Activated CD8-positive, alpha-beta memory T cell treated with anti-CD3 and anti-CD28 coated beads, Interleukin-2, amount 10 ng/mL, durations not matched to agents 7 days and 5 days (primary cell): ENCODE results near the gene ABCC10. TPM values are rescaled to one million over a fixed set of nuclear protein-coding genes. Genes with fewer than 3 reads are reported as not detected.
"Not testable (repeated sequence)": the region's sequence is repeated elsewhere in the genome, so short reads cannot be mapped to it uniquely, and the experiment has no call there.

Experiments
- ATAC-seq: fragments of 150-1000 bp; cut with Tn5 transposase; one replicate; pipeline ENCODE4 v1.10.0; 2021; ENCODE audit warnings: moderate library complexity
- CTCF ChIA-PET: fragments of 350-600 bp; sonication (Branson Sonifier 250); formaldehyde crosslinking; loops from one replicate; lab custom pipeline; 2021; ENCODE audit warnings: antibody characterized with exemption; lab: Charles Lee
- DNase-seq: peaks from one replicate; pipeline ENCODE4 v3.0.0-alpha.2; 2020
- H3K27ac Mint-ChIP-seq: one replicate; pipeline ENCODE4 v1.8.0; 2021; ENCODE audit warnings: mild to moderate bottlenecking, mixed read lengths
- H3K27me3 Mint-ChIP-seq: one replicate; pipeline ENCODE4 v1.8.0; 2021; ENCODE audit warnings: mixed read lengths
- H3K36me3 Mint-ChIP-seq: one replicate; pipeline ENCODE4 v1.8.0; 2021; ENCODE audit warnings: mild to moderate bottlenecking, mixed read lengths
- H3K4me1 Mint-ChIP-seq: one replicate; pipeline ENCODE4 v1.8.0; 2021; ENCODE audit warnings: mixed read lengths
- H3K4me3 Mint-ChIP-seq: one replicate; pipeline ENCODE4 v1.8.0; 2021; ENCODE audit warnings: mild to moderate bottlenecking, moderate library complexity, mixed read lengths
- H3K9me3 Mint-ChIP-seq: one replicate; pipeline ENCODE4 v1.8.0; 2022; ENCODE audit warnings: low read depth, mixed read lengths
- total RNA-seq, 2 experiments: library from RNA; stranded (reverse); gene quantifications; one replicate each; pipeline ENCODE4 v1.2.3, GENCODE V29; 2021

ABCC10 gene
- 10 to 100 TPM; 52.0 to 59.6 TPM for total RNA-seq

- Mint-ChIP-seq H3K27me3 (no peaks in the 10 kb centered on the region), H3K36me3 (peaks cover 2% of the 10 kb centered on the region), H3K9me3 (no peaks in the 10 kb centered on the region), H3K27ac (peak within 1 kb of the TSS; percentile 96), H3K4me3 (peak within 1 kb of the TSS; percentile 96), H3K4me1 (peaks cover 22% of the 10 kb centered on the region)
- peak; percentile 98 for ATAC-seq
- peak; percentile 98 for DNase-seq
- CTCF ChIA-PET, result interaction anchor here (0.8 to 2.0 kb wide), 9 partner anchors 16 to 173 kb away, joined by 3 to 8 read pairs (median 4); partner anchors contain the start of genes DLK2 and ZNF318
Measured at GRCh38 chr6:43427406-43428111, at the start of gene ABCC10. Gene ABCC10, plus strand, starts transcription at chr6:43427541. Its CDS starts 438 bp downstream, at chr6:43427979.

GRCh38 chr6:43377710-43378229 lies 49.6 kb upstream of the ABCC10 start:
- CTCF ChIA-PET, result interaction anchor here (1.0 to 1.8 kb wide), 4 partner anchors 8 to 128 kb away, joined by 3 to 6 read pairs (median 5); partner anchors contain the start of gene ZNF318
- ATAC-seq, result no peak
- H3K36me3 Mint-ChIP-seq, result peaks cover 7% of the 10 kb centered on the region

GRCh38 chr6:43378631-43379030 lies 48.7 kb upstream of the ABCC10 start:
- Mint-ChIP-seq H3K27ac (no peak overlapping the region), H3K9me3 (peaks cover 2% of the 10 kb centered on the region), H3K4me1 (peaks cover 29% of the 10 kb centered on the region), H3K27me3 (peaks cover 20% of the 10 kb centered on the region), H3K36me3 (peaks cover 9% of the 10 kb centered on the region), H3K4me3 (no peak overlapping the region)
- DNase-seq (no peak), ATAC-seq (no peak)
- CTCF ChIA-PET, result interaction anchor here (1.1 to 1.5 kb wide), 2 partner anchors 8 to 9 kb away, joined by 5 to 6 read pairs; partner anchors contain the start of gene ZNF318

More at GRCh38 chr6:43377710-43378229, 49.6 kb upstream of the ABCC10 start:
- DNase-seq, result no peak
- H3K9me3 Mint-ChIP-seq, result no peaks in the 10 kb centered on the region
- peaks cover 20% of the 10 kb centered on the region for H3K27me3 Mint-ChIP-seq
- H3K27ac Mint-ChIP-seq, result no peak overlapping the region
- H3K4me1 Mint-ChIP-seq, result peaks cover 20% of the 10 kb centered on the region
- no peak overlapping the region for H3K4me3 Mint-ChIP-seq

- H3K27ac Mint-ChIP-seq, DNase-seq, ATAC-seq, H3K9me3 Mint-ChIP-seq, H3K4me3 Mint-ChIP-seq: not testable (repeated sequence)
- peaks cover 13% of the 10 kb centered on the region for H3K36me3 Mint-ChIP-seq
- H3K27me3 Mint-ChIP-seq, result peaks cover 18% of the 10 kb centered on the region
- peaks cover 42% of the 10 kb centered on the region for H3K4me1 Mint-ChIP-seq
- CTCF ChIA-PET, result interaction anchor here (5.6 kb wide), 1 partner anchor 11 kb away, joined by 49 read pairs; the partner anchor contains the start of gene ZNF318
Measured at GRCh38 chr6:43380858-43381257, 46.5 kb upstream of the ABCC10 start.

- Mint-ChIP-seq H3K4me3 (peak overlapping the region; percentile 40), H3K27me3 (peaks cover 27% of the 10 kb centered on the region), H3K36me3 (peaks cover 13% of the 10 kb centered on the region), H3K9me3 (peaks cover 2% of the 10 kb centered on the region), H3K27ac (peak overlapping the region; percentile 90), H3K4me1 (peaks cover 40% of the 10 kb centered on the region)
- DNase-seq, result no peak
- ATAC-seq, result no peak
- CTCF ChIA-PET, result interaction anchor here (0.6 to 5.6 kb wide), 8 partner anchors 12 to 154 kb away, joined by 3 to 49 read pairs (median 10); partner anchors contain the start of genes CRIP3, DNPH1 and ZNF318
Measured at GRCh38 chr6:43383021-43383667, 44.2 kb upstream of the ABCC10 start.

- CTCF ChIA-PET, result interaction anchor here (0.9 to 1.7 kb wide), 12 partner anchors 8 to 122 kb away, joined by 3 to 7 read pairs (median 5); partner anchors contain the start of genes ABCC10, CRIP3 and ZNF318
- peaks cover 42% of the 10 kb centered on the region for H3K27me3 Mint-ChIP-seq
- DNase-seq (no peak), ATAC-seq (no peak)
- H3K4me1 Mint-ChIP-seq, result peaks cover 53% of the 10 kb centered on the region
- no peak overlapping the region for H3K4me3 Mint-ChIP-seq
- H3K27ac Mint-ChIP-seq, result no peak overlapping the region
- peaks cover 9% of the 10 kb centered on the region for H3K36me3 Mint-ChIP-seq
- H3K9me3 Mint-ChIP-seq, result peaks cover 2% of the 10 kb centered on the region
Measured at GRCh38 chr6:43386492-43386891, 40.8 kb upstream of the ABCC10 start.

- no peak overlapping the region for H3K4me3 Mint-ChIP-seq
- peaks cover 2% of the 10 kb centered on the region for H3K36me3 Mint-ChIP-seq
- CTCF ChIA-PET, result interaction anchor here (0.7 to 1.5 kb wide), 8 partner anchors 8 to 126 kb away, joined by 3 to 5 read pairs (median 4); partner anchors contain the start of gene ZNF318
- no peak for DNase-seq
- peaks cover 66% of the 10 kb centered on the region for H3K27me3 Mint-ChIP-seq
- no peak overlapping the region for H3K27ac Mint-ChIP-seq
- no peak for ATAC-seq
- no peaks in the 10 kb centered on the region for H3K9me3 Mint-ChIP-seq
- H3K4me1 Mint-ChIP-seq, result peaks cover 28% of the 10 kb centered on the region
Measured at GRCh38 chr6:43389730-43390295, 37.5 kb upstream of the ABCC10 start.

- not testable (repeated sequence) for H3K36me3 Mint-ChIP-seq, DNase-seq, H3K9me3 Mint-ChIP-seq, H3K27ac Mint-ChIP-seq
- Mint-ChIP-seq H3K4me1 (peaks cover 22% of the 10 kb centered on the region), H3K4me3 (peak overlapping the region; percentile 11), H3K27me3 (peaks cover 71% of the 10 kb centered on the region)
- CTCF ChIA-PET, result interaction anchor here (0.6 to 2.3 kb wide), 5 partner anchors 15 to 128 kb away, joined by 3 to 6 read pairs (median 4); no protein-coding TSS in a partner anchor
- peak; percentile 43 for ATAC-seq
Measured at GRCh38 chr6:43390753-43391439, 36.4 kb upstream of the ABCC10 start.

- ATAC-seq (peak; percentile 57), DNase-seq (peak; percentile 66)
- Mint-ChIP-seq H3K4me3 (peak overlapping the region; percentile 11), H3K4me1 (peaks cover 18% of the 10 kb centered on the region), H3K27ac (no peak overlapping the region), H3K9me3 (no peaks in the 10 kb centered on the region), H3K27me3 (peaks cover 68% of the 10 kb centered on the region), H3K36me3 (no peaks in the 10 kb centered on the region)
- CTCF ChIA-PET, result interaction anchor here (0.6 to 2.3 kb wide), 5 partner anchors 15 to 163 kb away, joined by 3 to 6 read pairs (median 4); partner anchors contain the start of gene DNPH1
Measured at GRCh38 chr6:43391440-43392031, 35.8 kb upstream of the ABCC10 start.

GRCh38 chr6:43393133-43393532 lies 34.2 kb upstream of the ABCC10 start:
- Mint-ChIP-seq H3K4me1 (peaks cover 18% of the 10 kb centered on the region), H3K27me3 (peaks cover 62% of the 10 kb centered on the region)
- not testable (repeated sequence) for H3K4me3 Mint-ChIP-seq, H3K27ac Mint-ChIP-seq, H3K36me3 Mint-ChIP-seq, DNase-seq, ATAC-seq, H3K9me3 Mint-ChIP-seq
- CTCF ChIA-PET, result interaction anchor here (1.3 to 2.3 kb wide), 2 partner anchors 9 to 130 kb away, joined by 3 to 6 read pairs; no protein-coding TSS in a partner anchor

- no peak for ATAC-seq
- peaks cover 18% of the 10 kb centered on the region for H3K4me1 Mint-ChIP-seq
- no peaks in the 10 kb centered on the region for H3K36me3 Mint-ChIP-seq
- H3K27ac Mint-ChIP-seq, result no peak overlapping the region
- CTCF ChIA-PET, result interaction anchor here (0.6 to 1.3 kb wide), 2 partner anchors 8 to 47 kb away, joined by 3 to 4 read pairs; no protein-coding TSS in a partner anchor
- H3K4me3 Mint-ChIP-seq, result no peak overlapping the region
- DNase-seq, result no peak
- peaks cover 60% of the 10 kb centered on the region for H3K27me3 Mint-ChIP-seq
- H3K9me3 Mint-ChIP-seq, result no peaks in the 10 kb centered on the region
Measured at GRCh38 chr6:43393602-43394001, 33.7 kb upstream of the ABCC10 start.

- Mint-ChIP-seq H3K4me1 (peaks cover 18% of the 10 kb centered on the region), H3K27ac (no peak overlapping the region), H3K36me3 (no peaks in the 10 kb centered on the region), H3K27me3 (peaks cover 47% of the 10 kb centered on the region), H3K9me3 (no peaks in the 10 kb centered on the region), H3K4me3 (no peak overlapping the region)
- CTCF ChIA-PET, result interaction anchor here (0.9 to 2.1 kb wide), 4 partner anchors 8 to 59 kb away, joined by 3 to 7 read pairs (median 4); no protein-coding TSS in a partner anchor
- DNase-seq, result no peak
- no peak for ATAC-seq
Measured at GRCh38 chr6:43394982-43395381, 32.4 kb upstream of the ABCC10 start.
